HG03108 (cell line): Measurements from ENCODE around the gene EPHA6.

Experiments
- ATAC-seq: cut with Tn5 transposase; IDR thresholded peaks from one replicate; pipeline ENCODE4 v1.9.1; 2021; ENCODE audit warnings: moderate library complexity; ENCODE audit not compliant: unreplicated experiment

The EPHA6 gene

GRCh38 chr3:97138914-97139541 lies 324.6 kb downstream of the EPHA6 start:
- ATAC-seq, result no peak

GRCh38 chr3:97148931-97149330 lies 334.5 kb downstream of the EPHA6 start:
- no peak for ATAC-seq

- no peak for ATAC-seq
Observed at GRCh38 chr3:97161169-97161568, 346.8 kb downstream of the EPHA6 start.

GRCh38 chr3:97177242-97177641 lies 362.8 kb downstream of the EPHA6 start:
- ATAC-seq, result no peak

- ATAC-seq, result no peak
Observed at GRCh38 chr3:97181704-97182103, 367.3 kb downstream of the EPHA6 start.

- ATAC-seq, result no peak
Observed at GRCh38 chr3:97187771-97188170, 373.4 kb downstream of the EPHA6 start.

- no peak for ATAC-seq
Observed at GRCh38 chr3:97189835-97190234, 375.4 kb downstream of the EPHA6 start.

- ATAC-seq, result no peak
Observed at GRCh38 chr3:97197083-97197482, 382.7 kb downstream of the EPHA6 start.

GRCh38 chr3:97197830-97198229 lies 383.4 kb downstream of the EPHA6 start:
- ATAC-seq, result no peak

GRCh38 chr3:97200387-97200786 lies 386.0 kb downstream of the EPHA6 start:
- ATAC-seq, result no peak

GRCh38 chr3:97201814-97202213 lies 387.4 kb downstream of the EPHA6 start:
- no peak for ATAC-seq

- ATAC-seq, result no peak
Observed at GRCh38 chr3:97228966-97229365, 414.6 kb downstream of the EPHA6 start.

GRCh38 chr3:97230486-97230885 lies 416.1 kb downstream of the EPHA6 start:
- ATAC-seq, result no peak

GRCh38 chr3:97232393-97233034 lies 418.1 kb downstream of the EPHA6 start:
- ATAC-seq, result no peak

- no peak for ATAC-seq
Observed at GRCh38 chr3:97235179-97235578, 420.8 kb downstream of the EPHA6 start.

- ATAC-seq, result no peak
Observed at GRCh38 chr3:97235611-97236315, 421.4 kb downstream of the EPHA6 start.

GRCh38 chr3:97241417-97241816 lies 427.0 kb downstream of the EPHA6 start:
- ATAC-seq, result no peak

- ATAC-seq, result no peak
Observed at GRCh38 chr3:97245201-97245910, 431.0 kb downstream of the EPHA6 start.

- no peak for ATAC-seq
Observed at GRCh38 chr3:97256060-97256459, 441.7 kb downstream of the EPHA6 start.

- ATAC-seq, result no peak
Observed at GRCh38 chr3:97257942-97258697, 443.7 kb downstream of the EPHA6 start.

GRCh38 chr3:97259263-97259662 lies 444.9 kb downstream of the EPHA6 start:
- ATAC-seq, result no peak
